Hippocampal formation (tissue), 2 donors: Measurements from ENCODE around the gene MAP2.

Source experiments
- DNase-seq, 2 donors: peaks; one replicate each; lab custom pipeline; 2025; lab: John Stamatoyannopoulos, UW

The MAP2 gene

GRCh38 chr2:209648714-209649113, 224.9 kb downstream of the MAP2 start:
- no peak for DNase-seq

- no peak for DNase-seq
Observed at GRCh38 chr2:209653134-209653533, 229.3 kb downstream of the MAP2 start.

- peak; percentile 21 to 75 for DNase-seq
Observed at GRCh38 chr2:209661286-209661894, 237.5 kb downstream of the MAP2 start.

GRCh38 chr2:209662021-209662420, 238.2 kb downstream of the MAP2 start:
- no peak for DNase-seq

GRCh38 chr2:209663139-209663538, 239.3 kb downstream of the MAP2 start:
- DNase-seq: no peak

- DNase-seq: no peak
Observed at GRCh38 chr2:209663656-209664055, 239.8 kb downstream of the MAP2 start.

- DNase-seq: no peak
Observed at GRCh38 chr2:209666296-209666695, 242.4 kb downstream of the MAP2 start.

GRCh38 chr2:209671020-209671680, 247.3 kb downstream of the MAP2 start:
- DNase-seq: peak in 1 of 2 donors; percentile 44

- DNase-seq: no peak
Observed at GRCh38 chr2:209673811-209674210, 250.0 kb downstream of the MAP2 start.

GRCh38 chr2:209680596-209680995, 256.7 kb downstream of the MAP2 start:
- no peak for DNase-seq

GRCh38 chr2:209681201-209681735, 257.4 kb downstream of the MAP2 start:
- DNase-seq: no peak

GRCh38 chr2:209682646-209683045, 258.8 kb downstream of the MAP2 start:
- no peak for DNase-seq

GRCh38 chr2:209685340-209685739, 261.5 kb downstream of the MAP2 start:
- DNase-seq: no peak

GRCh38 chr2:209685963-209686362, 262.1 kb downstream of the MAP2 start:
- no peak for DNase-seq

- DNase-seq: no peak
Observed at GRCh38 chr2:209686448-209686847, 262.6 kb downstream of the MAP2 start.

GRCh38 chr2:209687323-209687969, 263.6 kb downstream of the MAP2 start:
- no peak for DNase-seq

GRCh38 chr2:209688385-209688784, 264.5 kb downstream of the MAP2 start:
- no peak for DNase-seq

- no peak for DNase-seq
Observed at GRCh38 chr2:209690029-209690754, 266.3 kb downstream of the MAP2 start.

GRCh38 chr2:209694748-209695147, 270.9 kb downstream of the MAP2 start:
- DNase-seq: no peak

GRCh38 chr2:209696836-209697711, 273.2 kb downstream of the MAP2 start:
- no peak for DNase-seq

- DNase-seq: no peak
Observed at GRCh38 chr2:209702775-209703174, 278.9 kb downstream of the MAP2 start.
